H9 (cell line): ENCODE measurements around the gene WDR64. TPM values are rescaled to one million over a fixed set of nuclear protein-coding genes. Genes with fewer than 3 reads are reported as not detected.

Experiments
- DNase-seq: peaks from one replicate; pipeline ENCODE4 v3.0.0-alpha.2; 2017
- H2AFZ ChIP-seq: one replicate; pipeline ENCODE4 v1.6.1; 2013; ENCODE audit warnings: mild to moderate bottlenecking, low read length, control low read depth, moderate library complexity
- H2AK5ac ChIP-seq: 2 replicates; pipeline ENCODE4 v1.6.1; 2013; ENCODE audit warnings: low read length, control low read depth, mixed read lengths; ENCODE audit not compliant: insufficient read length
- H2BK120ac ChIP-seq: one replicate; pipeline ENCODE4 v1.6.1; 2013; ENCODE audit warnings: low read depth, mild to moderate bottlenecking, low read length, control low read depth, inconsistent platforms; ENCODE audit not compliant: poor library complexity, severe bottlenecking
- H2BK12ac ChIP-seq: 2 replicates; pipeline ENCODE4 v1.6.1; 2013; ENCODE audit warnings: low read length, control low read depth, mixed read lengths, low read depth; ENCODE audit not compliant: insufficient read length
- H2BK15ac ChIP-seq: 2 replicates; pipeline ENCODE4 v1.6.1; 2013; ENCODE audit warnings: low read depth, low read length, control low read depth
- H2BK20ac ChIP-seq: one replicate; pipeline ENCODE4 v1.6.1; 2013; ENCODE audit warnings: low read depth, mild to moderate bottlenecking, low read length, control low read depth, inconsistent platforms; ENCODE audit not compliant: poor library complexity, severe bottlenecking
- H2BK5ac ChIP-seq: 2 replicates; pipeline ENCODE4 v1.6.1; 2013; ENCODE audit warnings: low read length, control low read depth, mixed read lengths; ENCODE audit not compliant: insufficient read length
- H3K14ac ChIP-seq: 2 replicates; pipeline ENCODE4 v1.6.1; 2013; ENCODE audit warnings: low read length, control low read depth; ENCODE audit not compliant: insufficient read depth
- H3K18ac ChIP-seq: 2 replicates; pipeline ENCODE4 v1.6.1; 2013; ENCODE audit warnings: low read depth, mild to moderate bottlenecking, mixed read lengths, low read length, control low read depth; ENCODE audit not compliant: insufficient read length
- H3K23ac ChIP-seq: 2 replicates; pipeline ENCODE4 v1.6.1; 2013; ENCODE audit warnings: low read length, control low read depth, mixed read lengths, low read depth; ENCODE audit not compliant: insufficient read length
- H3K23me2 ChIP-seq: 2 replicates; pipeline ENCODE4 v1.6.1; 2013; ENCODE audit warnings: low read depth, mild to moderate bottlenecking, mixed read lengths, low read length, control low read depth; ENCODE audit not compliant: insufficient read length, poor library complexity, severe bottlenecking
- H3K27ac ChIP-seq: 2 replicates; pipeline ENCODE4 v1.5.1; 2013; ENCODE audit warnings: low read length, control low read depth, mixed read lengths, low read depth; ENCODE audit not compliant: insufficient read length
- H3K27me3 ChIP-seq: 2 replicates; pipeline ENCODE4 v1.6.1; 2013; ENCODE audit warnings: low read length, control low read depth, inconsistent platforms; ENCODE audit not compliant: insufficient read depth
- H3K4ac ChIP-seq: 2 replicates; pipeline ENCODE4 v1.6.1; 2013; ENCODE audit warnings: low read depth, mild to moderate bottlenecking, control low read depth, inconsistent platforms, low read length, moderate library complexity
- H3K4me1 ChIP-seq: 2 replicates; pipeline ENCODE4 v1.6.1; 2013; ENCODE audit warnings: low read length, control low read depth, inconsistent platforms; ENCODE audit not compliant: insufficient read depth
- H3K4me2 ChIP-seq: 2 replicates; pipeline ENCODE4 v1.6.1; 2013; ENCODE audit warnings: low read length, control low read depth, mixed read lengths; ENCODE audit not compliant: insufficient read length, insufficient read depth
- H3K56ac ChIP-seq: 2 replicates; pipeline ENCODE4 v1.6.1; 2013; ENCODE audit warnings: low read depth, mild to moderate bottlenecking, mixed read lengths, low read length, control low read depth; ENCODE audit not compliant: insufficient read length
- H3K79me1 ChIP-seq: 2 replicates; pipeline ENCODE4 v1.6.1; 2013; ENCODE audit warnings: low read depth, mild to moderate bottlenecking, moderate library complexity, low read length, control low read depth, inconsistent platforms; ENCODE audit not compliant: insufficient read depth, poor library complexity, severe bottlenecking
- H3K79me2 ChIP-seq: 2 replicates; pipeline ENCODE4 v1.6.1; 2013; ENCODE audit warnings: low read length, control low read depth, inconsistent platforms; ENCODE audit not compliant: insufficient read depth
- H3K9ac ChIP-seq: 2 replicates; pipeline ENCODE4 v1.6.1; 2013; ENCODE audit warnings: low read length, control low read depth, mixed read lengths; ENCODE audit not compliant: insufficient read length; ENCODE audit errors: extremely low read depth
- H3K9me3 ChIP-seq: one replicate; pipeline ENCODE4 v1.6.1; 2013; ENCODE audit warnings: low read depth, low read length, inconsistent platforms; ENCODE audit not compliant: control insufficient read depth
- H3T11ph ChIP-seq: one replicate; pipeline ENCODE4 v1.6.1; 2013; ENCODE audit warnings: mild to moderate bottlenecking, low read length, control low read depth, inconsistent platforms
- H4K20me1 ChIP-seq: one replicate; pipeline ENCODE4 v1.6.1; 2013; ENCODE audit not compliant: control insufficient read depth, insufficient read length, insufficient read depth
- H4K5ac ChIP-seq: 2 replicates; pipeline ENCODE4 v1.6.1; 2013; ENCODE audit warnings: low read depth, mild to moderate bottlenecking, mixed read lengths, low read length, control low read depth; ENCODE audit not compliant: insufficient read length
- H4K8ac ChIP-seq: replicated peaks from 2 replicates; pipeline ENCODE4 v1.6.1; 2013; ENCODE audit warnings: low read length, control low read depth, mixed read lengths, low read depth; ENCODE audit not compliant: insufficient read length
- H4K91ac ChIP-seq: 2 replicates; pipeline ENCODE4 v1.6.1; 2013; ENCODE audit warnings: low read depth, mild to moderate bottlenecking, moderate library complexity, mixed read lengths, low read length, control low read depth; ENCODE audit not compliant: insufficient read length
- H3K27ac Mint-ChIP-seq, 3 experiments: 2 replicates in 2 of 3; 3 replicates in 1 of 3; pipeline ENCODE4 v1.8.0; 2020 to 2021; ENCODE audit warnings: mixed read lengths in 3 of 3, mild to moderate bottlenecking in 1 of 3, moderate library complexity in 1 of 3
- H3K27me3 Mint-ChIP-seq: 2 replicates; pipeline ENCODE4 v1.8.0; 2021; ENCODE audit warnings: low read depth, mild to moderate bottlenecking, moderate library complexity, mixed read lengths
- H3K36me3 Mint-ChIP-seq, 3 experiments: 2 replicates in 2 of 3; 3 replicates in 1 of 3; pipeline ENCODE4 v1.8.0; 2020 to 2021; ENCODE audit warnings: low read depth in 3 of 3, mixed read lengths in 3 of 3; ENCODE audit not compliant: insufficient read depth in 1 of 3
- H3K4me1 Mint-ChIP-seq, 2 experiments: 2 replicates each; pipeline ENCODE4 v1.8.0; 2020; ENCODE audit warnings: mixed read lengths in 2 of 2
- H3K4me3 Mint-ChIP-seq, 2 experiments: 2 replicates in 1 of 2; 3 replicates in 1 of 2; pipeline ENCODE4 v1.8.0; 2020 to 2021; ENCODE audit warnings: mild to moderate bottlenecking in 2 of 2, mixed read lengths in 2 of 2, moderate library complexity in 1 of 2
- H3K9me3 Mint-ChIP-seq, 2 experiments: 2 replicates in 1 of 2; 3 replicates in 1 of 2; pipeline ENCODE4 v1.8.0; 2020; ENCODE audit warnings: mild to moderate bottlenecking in 2 of 2, mixed read lengths in 2 of 2, moderate library complexity in 1 of 2
- CTCF ChIP-seq: fragments of 200-600 bp; sonication (generic); conservative IDR thresholded peaks from 3 replicates; pipeline ENCODE4 v1.8.0; 2021; ENCODE audit warnings: antibody characterized with exemption, mild to moderate bottlenecking
- total RNA-seq: library from RNA; stranded (reverse); gene quantifications from 2 replicates; pipeline ENCODE4 v1.2.1, GENCODE V29; 2021

Gene WDR64
- total RNA-seq, 1 experiment from 2014 or later, result not detected

- Histone ChIP-seq H3K4ac (no peak overlapping the region), H3K27me3 (no peaks in the 10 kb centered on the region), H3K79me1 (no peaks in the 10 kb centered on the region), H3K79me2 (no peaks in the 10 kb centered on the region), H2BK120ac (no peak overlapping the region), H3K56ac (no peak overlapping the region), H4K20me1 (no peaks in the 10 kb centered on the region), H3K23me2 (no peaks in the 10 kb centered on the region), H3K9me3 (no peaks in the 10 kb centered on the region), H4K5ac (no peak overlapping the region), H3K14ac (no peak overlapping the region), H3K4me2 (no peak overlapping the region), H2BK15ac (no peak overlapping the region), H3K27ac (no peak overlapping the region), H2BK20ac (no peak overlapping the region), H2BK12ac (no peak overlapping the region), H3K23ac (no peak overlapping the region), H4K8ac (no peak overlapping the region), H2AFZ (no peak overlapping the region), H3K18ac (no peak overlapping the region), H2AK5ac (no peak overlapping the region), H3T11ph (no peak overlapping the region), H3K9ac (no peak overlapping the region), H3K4me1 (no peaks in the 10 kb centered on the region), H2BK5ac (no peak overlapping the region), H4K91ac (no peak overlapping the region)
- H3K36me3 Mint-ChIP-seq, result no peaks in the 10 kb centered on the region
- no peaks in the 10 kb centered on the region for H3K9me3 Mint-ChIP-seq
- no peak overlapping the region for H3K27ac Mint-ChIP-seq
- TF ChIP-seq CTCF, result no peak
- no peak overlapping the region for H3K4me3 Mint-ChIP-seq
- H3K27me3 Mint-ChIP-seq, result peaks cover 1% of the 10 kb centered on the region; the same call in 1 of the 2 replicates
- no peaks in the 10 kb centered on the region for H3K4me1 Mint-ChIP-seq
- no peak for DNase-seq
Observed at GRCh38 chr1:241822846-241823245, 170.8 kb downstream of the WDR64 start.
